IPS-NIHi7 (cell line): Measurements from ENCODE around the gene SUN5.
"Not testable (repeated sequence)": the region's sequence is repeated elsewhere in the genome, so short reads cannot be mapped to it uniquely, and the experiment has no call there.

Experiments
- DNase-seq: peaks from one replicate; pipeline ENCODE4 v3.0.0; 2012; ENCODE audit warnings: mixed read lengths; ENCODE audit errors: extremely low spot score

SUN5 gene

DNA sequence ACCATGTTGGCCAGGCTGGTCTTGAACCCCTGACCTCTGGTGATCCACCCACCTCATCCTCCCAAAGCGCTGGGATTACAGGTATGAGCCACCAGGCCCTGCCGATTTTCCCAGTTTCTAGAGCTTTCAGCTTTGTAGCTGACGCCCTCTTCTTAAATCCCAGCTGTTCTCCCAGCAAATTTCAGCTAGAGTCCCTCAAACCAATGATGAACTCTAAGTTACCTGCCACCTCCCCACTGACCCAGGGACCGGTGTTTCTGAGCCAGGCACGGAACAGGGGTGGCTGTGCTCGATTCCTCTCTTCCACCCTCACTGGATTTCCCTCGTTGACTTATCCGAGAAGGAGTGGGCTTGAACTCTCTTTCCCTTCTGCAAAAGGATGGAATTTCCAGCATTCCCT is 39.1 kb downstream of the SUN5 start:
- DNase-seq, result peak; percentile 4

DNA sequence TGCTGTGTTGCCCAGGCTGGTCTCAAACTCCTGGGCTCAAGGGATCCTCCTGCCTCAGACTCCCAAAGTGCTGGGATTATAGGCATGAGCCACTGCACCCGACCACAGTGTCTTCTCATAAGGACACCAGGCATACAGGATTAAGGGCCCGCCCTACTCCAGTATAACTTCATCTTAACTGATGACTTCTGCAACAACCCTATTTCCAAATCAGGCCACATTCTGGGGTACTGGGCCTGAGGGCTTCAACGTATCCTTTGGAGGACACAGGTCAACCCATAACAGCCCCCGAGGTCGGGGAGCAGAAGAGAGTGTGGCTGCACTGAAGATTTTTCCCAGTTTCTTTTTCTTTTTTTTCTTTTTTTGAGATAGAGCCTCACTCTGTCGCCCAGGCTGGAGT is 39.7 kb downstream of the SUN5 start:
- DNase-seq, result no peak

DNA sequence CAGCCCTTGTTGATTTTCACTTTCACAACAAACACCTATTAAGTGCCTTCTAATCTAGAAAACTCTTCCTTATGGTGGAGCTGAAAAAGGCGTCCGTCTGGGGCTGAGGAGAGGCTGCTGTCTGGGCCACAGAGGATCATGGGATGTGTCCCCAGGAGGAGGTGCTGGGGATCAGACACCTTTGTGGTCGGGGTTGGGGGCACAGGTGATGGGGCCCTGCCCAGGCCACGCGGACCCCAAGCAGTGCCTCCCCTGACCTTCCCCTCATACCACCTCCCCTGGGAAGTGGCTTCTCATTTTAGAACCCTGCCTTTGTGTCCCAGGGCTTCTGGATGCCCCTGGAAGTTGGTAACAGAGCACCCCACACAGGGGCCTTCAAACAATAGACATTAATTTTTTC is 41.1 kb downstream of the SUN5 start:
- DNase-seq, result no peak

DNA sequence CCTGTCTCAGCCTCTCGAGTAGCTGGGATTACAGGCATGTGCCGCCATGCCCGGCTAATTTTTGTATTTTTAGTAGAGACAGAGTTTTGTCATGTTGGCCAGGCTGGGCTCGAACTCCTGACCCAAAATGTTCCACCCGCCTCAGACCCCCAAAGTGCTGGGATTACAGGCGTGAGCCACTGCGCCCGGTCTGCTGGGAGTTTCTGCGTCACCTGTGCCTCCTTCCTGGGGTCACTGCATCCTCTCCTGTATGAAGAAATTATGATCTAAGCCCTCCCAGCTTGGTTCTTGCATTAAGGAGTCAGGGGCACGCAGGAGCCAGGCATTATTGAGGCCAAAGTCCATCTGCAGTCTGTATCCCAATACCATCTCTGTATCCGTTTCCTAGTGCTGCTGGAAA is 41.6 kb downstream of the SUN5 start:
- not testable (repeated sequence) for DNase-seq

DNA sequence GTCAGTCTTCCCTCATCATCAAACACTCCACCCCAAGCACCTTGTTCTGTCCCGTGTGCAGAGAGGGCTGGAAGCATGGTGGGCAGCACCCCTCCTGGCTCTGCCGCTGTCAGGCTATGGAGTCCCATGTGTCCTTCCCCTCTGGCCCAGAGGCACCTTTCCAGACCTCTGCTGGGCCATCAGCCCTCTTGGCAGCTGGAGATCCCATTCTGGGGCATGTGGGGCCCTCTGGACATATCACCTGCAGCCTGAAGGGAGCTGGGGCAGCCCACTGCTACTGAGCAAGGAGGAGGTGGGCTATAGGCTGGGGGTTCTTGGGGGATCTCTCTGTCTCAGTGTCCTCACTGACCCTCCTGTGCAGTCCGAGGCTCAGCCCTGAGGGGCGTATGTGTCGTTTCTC is 42.2 kb downstream of the SUN5 start:
- DNase-seq, result peak; percentile 3

DNA sequence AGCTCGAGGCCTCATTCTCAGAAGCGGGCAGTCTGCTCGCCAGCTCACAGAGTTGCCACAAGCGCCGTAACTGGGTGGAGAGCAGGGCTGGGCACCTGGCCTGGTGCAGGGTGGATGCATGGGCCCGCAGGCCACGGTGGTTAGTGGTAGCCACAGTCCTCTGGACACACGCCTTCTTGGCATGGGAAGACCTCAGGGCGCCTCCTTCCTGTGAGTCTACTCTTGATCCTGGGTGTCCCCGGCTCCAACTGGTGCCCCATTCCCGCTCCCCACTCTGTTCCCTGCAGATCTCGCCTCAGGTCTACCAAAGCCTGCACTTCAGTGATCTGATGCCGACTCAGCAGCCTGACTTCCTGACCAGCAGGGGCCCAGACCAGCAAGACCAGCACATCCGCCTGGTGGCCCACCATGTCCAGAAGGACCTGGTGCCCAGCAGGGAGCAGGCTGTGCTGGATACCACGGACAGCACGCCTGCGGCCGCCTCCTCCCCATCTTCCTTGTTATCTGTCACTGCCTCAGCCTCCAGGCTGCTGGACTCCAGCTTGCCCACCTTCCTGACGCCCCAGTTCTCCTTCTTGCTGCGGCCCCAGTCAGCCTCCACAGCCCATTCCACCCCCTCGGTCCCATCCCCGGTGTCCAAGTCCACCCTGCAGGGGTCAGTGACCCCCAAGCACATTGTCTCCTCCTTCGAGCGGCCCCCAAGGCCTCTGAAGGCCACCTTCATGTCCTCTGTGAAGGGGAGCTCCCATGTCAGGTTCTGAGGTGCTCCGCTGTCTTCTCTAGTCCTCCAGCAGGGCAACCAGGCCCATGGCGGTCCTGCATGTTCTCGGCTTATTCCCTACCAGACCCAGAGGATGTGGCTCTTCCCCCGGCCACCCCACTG is 43.1 kb downstream of the SUN5 start:
- DNase-seq, result peak; percentile 7

DNA sequence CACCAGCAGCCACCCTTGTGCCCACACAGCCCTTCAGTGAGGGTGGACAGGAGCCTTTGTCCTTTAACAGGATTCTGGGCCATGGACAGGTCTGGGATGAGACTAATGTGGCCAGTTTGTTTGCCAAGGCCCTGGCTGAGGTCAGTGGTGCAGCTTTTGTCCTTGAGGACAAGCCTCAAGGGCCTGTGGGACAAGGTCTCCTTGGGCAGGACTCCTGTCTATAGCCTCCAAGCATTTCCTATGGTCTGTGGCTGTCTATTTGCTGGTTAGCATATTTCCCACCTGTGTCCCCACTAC is 44.1 kb downstream of the SUN5 start:
- no peak for DNase-seq

DNA sequence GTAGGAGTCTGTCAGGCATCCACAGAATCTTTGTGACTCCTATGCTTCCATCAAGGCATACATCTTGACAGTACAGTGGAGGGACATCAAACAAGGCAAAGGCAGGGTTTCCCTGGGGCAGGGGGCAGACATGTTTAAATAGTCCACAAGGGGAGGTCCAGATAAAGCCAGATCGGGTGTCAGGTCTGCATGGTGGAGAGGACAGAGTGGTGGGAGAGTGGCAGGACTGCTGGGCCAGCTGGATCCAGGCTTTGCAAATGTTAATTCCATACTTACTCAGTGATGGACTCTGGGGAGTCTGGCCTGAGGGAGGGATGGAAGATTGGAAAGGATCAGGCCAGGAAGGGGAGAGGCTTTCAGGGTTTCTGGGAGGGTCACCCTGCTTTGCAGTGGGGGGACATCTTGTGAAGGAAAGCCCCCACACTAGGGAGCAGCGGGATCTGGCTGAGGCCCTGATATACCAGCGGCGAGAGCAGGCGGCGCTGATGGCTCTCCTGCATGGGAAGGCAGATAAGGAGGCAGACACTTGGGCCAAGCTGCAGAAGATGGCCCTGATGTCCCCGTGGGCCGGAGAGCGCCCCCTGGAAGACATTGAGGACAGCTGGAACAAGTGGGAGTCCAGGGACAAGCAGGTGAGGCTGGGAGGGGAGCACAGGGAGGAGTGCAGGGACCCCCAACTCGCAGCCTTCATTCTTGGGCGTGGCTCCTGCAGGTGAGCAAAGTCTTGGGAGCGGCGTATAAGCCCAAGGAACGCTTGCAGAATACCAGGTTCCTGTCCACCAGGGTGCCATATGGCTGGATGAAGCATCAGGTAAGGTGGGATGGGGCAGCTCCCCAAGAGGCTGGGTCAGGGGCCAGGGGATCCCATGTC is 44.6 kb downstream of the SUN5 start:
- peak; percentile 10 for DNase-seq

DNA sequence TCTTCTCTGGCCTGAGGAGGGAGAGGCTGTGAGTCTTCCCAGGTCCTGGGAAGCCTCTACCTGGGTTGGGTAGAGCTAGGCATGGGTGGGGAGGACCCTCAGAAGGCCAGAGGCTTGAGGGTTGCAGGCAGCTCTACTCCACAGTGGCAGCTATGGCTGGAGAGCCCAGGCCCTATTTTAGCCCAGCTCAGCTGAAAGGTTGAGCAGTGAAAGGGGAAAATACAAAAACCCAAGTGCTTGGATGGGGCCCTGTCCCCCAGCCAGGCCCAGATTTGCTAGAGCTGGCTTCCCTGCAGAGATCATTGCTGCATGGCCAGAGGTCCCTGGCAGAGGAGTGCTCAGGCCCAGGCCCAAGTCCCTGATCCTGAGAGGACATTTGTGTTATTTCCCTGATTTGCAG is 45.7 kb downstream of the SUN5 start:
- peak; percentile 2 for DNase-seq

DNA sequence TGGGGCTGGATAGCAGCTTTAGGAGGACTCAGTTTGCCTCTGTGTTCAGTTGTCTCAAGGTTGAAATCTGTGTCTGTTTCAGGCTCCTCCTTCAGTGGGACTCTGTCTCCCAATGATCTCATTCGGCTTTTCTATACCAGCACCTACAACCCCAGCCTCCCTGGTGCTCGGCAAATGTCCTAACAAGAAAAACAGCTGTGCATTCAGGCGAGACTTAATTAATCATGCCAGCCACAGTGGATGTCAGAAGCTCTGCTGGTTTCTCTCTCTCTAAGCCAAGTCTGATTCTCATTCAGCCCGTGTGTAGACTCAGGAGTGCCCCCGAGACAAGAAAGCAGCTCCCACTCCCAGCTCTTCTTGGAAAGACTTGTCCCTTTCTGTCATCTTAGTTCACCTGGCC is 46.8 kb downstream of the SUN5 start:
- DNase-seq, result no peak

DNA sequence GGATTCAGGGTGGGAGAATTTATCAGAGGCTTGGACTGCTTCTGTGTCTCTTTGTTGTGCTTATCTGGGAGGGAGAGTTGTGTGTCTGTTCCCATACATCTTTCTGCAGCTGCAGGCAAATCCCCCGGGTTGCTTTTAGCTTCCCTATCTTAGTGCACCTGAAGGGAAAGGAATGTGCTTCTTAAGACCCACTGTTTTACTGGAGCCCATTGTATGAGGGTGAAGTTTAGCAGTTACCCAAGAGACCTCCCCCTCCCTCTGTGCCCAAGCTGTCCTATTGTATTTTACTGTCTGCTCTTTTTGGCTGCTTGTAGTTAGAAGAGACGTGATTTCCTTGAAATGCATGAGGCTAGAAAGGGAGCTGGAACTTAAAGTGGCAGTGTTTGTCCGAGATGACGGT is 53.7 kb downstream of the SUN5 start:
- peak; percentile 12 for DNase-seq

DNA sequence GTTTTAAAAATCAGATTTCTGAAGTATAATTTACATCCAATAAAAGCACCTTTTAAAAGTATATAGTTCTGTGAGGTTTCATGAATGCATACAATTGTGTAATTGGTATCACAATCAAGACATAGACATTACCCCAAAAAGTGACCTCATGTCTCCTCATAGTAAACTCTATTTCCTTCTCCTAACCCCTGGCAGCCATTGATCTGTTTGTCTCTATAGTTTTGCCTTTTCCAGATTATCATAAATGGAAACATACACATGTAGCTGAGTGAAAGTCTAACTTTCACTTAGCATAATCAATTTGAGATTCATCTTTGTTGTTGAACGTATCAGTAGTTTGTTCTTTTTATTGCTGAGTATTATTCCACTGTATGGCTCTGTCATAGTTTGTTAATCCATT is 57.6 kb downstream of the SUN5 start:
- no peak for DNase-seq

DNA sequence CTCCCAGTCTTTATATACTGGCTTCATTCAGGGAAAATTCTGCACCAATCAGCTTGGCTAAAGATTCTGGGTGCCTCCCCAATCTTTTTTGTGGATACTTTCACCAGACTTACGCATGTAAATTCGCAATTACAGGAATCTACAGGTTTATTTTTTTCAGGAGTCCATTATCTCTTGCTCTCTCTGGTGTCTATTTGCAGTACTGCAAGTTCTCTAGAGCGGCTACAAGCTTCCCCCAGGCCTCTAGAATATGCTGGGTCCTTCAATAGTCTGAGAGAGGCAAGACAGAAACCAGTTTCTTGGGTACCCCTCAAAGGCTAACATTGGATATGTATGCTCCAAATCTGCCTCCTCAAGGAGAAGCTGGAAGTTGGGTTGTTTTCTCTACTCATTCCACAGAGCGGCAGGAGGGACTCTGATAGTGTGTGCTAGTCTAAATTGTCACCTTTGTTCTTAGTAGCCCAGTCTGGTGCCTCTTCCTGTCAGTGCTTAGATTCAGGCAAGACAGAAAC is 58.5 kb downstream of the SUN5 start:
- peak; percentile 71 for DNase-seq

DNA sequence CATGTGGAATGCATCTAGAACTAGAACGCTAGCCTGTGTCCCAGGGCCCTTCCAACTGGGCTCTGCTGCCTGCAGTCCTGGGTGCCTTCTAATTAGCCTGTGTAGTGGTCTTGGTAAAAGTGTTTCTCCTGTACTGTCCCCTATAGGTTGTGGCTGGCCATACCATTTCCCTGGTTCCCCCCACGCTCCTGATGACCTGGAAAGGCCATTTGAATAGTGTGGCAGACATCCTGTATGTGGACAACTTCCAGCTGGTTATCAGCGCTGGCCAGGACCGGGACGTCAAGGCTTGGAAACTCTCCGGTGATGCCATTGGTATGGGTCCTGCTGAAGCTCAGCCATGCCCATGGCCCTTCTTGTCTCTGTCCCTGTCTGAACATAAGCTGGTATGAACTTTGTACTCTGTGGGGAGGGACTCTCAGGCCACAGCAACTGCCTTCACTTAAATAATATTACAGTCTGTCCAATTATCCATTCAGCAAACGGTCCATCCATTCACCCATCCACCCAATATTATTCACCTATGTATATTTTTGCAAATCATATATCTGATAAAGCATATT is 60.7 kb downstream of the SUN5 start:
- DNase-seq, result no peak

DNA sequence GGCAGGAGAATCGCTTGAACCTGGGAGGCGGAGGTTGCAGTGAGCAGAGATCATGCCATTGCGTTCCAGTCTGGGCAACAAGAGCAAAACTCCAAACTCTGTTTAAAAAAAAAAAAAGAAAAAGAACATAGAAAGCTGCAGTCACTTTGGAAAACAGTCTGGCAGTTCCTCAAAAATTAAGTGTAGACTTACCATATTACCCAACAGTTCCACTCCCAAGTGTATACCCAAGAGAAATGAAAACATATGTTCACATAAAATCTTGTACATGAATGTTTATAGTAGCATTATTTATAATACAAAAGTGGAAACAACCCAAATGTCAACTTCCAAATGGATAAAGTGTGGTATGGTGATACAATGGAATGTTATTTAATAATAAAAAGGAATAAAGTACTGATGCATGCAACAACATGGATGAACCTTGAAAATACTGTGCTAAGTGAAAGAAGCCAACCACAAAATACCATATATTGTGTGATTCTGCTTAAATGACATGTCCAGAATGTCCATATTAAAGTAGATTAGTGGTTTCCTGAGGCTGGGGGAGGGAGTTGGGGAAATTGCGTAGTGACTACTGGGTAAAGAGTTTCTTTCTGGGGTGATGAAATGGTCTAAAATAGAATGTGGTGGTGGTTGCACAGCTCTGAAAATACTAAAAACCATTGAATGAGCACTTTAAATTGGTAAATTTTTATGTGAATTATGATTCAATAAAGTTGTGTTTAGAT is 62.9 kb downstream of the SUN5 start:
- DNase-seq, result no peak

DNA sequence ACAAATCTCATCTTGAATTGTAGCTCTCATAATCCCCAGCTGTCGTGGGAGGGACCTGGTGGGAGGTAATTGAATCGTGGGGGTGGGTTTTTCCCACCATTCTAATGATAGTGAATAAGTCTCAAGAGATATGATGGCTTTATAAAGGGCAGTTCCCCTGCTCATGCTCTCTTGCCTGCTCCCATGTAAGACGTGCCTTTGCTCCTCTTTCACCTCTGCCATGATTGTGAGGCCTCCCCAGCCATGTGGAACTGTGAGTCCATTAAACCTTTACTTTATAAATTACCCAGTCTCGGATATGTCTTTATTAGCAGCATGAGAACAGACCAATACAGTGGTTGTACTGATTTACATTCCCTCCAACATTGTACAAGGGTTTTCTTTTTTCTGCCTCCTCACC is 69.7 kb downstream of the SUN5 start:
- DNase-seq, result no peak
